Measurements from ENCODE around the gene SLC43A3. TPM values are rescaled to one million over a fixed set of nuclear protein-coding genes. Genes with fewer than 3 reads are reported as not detected.

SLC43A3 gene
- total and polyA plus RNA-seq, 2 of the 4 experiments (the other 2 are of a cell fraction): 12.7 to 21.1 TPM

DNA sequence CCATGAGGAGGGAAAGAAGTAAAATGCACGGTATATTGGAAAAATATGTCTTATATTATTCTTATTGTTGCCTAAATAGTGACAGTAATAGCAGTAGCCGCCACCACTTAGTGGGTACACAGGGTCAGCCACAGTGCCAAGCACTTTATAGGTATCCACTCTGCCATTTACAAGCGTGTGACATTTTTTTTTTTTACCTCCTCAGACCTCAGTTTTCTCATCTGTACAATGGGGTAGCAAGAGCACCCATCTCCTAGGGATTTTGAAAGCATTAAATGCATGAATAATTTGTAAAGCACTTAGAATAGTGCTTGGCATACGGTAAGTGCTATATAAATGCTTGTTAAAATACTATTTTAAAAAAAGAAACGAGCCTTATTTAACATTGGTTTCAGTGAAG is 42.3 kb upstream of the SLC43A3 start:
- Histone ChIP-seq H3K9ac (ENCODE audit: low read depth, low read length) (no peak overlapping the region), H3K18ac (ENCODE audit: low read depth, low read length) (no peak overlapping the region), H4K91ac (ENCODE audit: insufficient read depth, low read depth, low read length) (no peak overlapping the region), H3K23ac (ENCODE audit: low read depth, low read length) (no peak overlapping the region), H2BK5ac (ENCODE audit: low read depth, low read length, poor library complexity, severe bottlenecking) (no peak overlapping the region), H3K4ac (ENCODE audit: low read depth, low read length) (no peak overlapping the region), H2BK20ac (ENCODE audit: low read depth, low read length) (no peak overlapping the region), H3K36me3 (ENCODE audit: control insufficient read depth, insufficient read depth, low read length) (no peaks in the 10 kb centered on the region), H3K4me2 (ENCODE audit: low read depth, low read length) (no peak overlapping the region), H2AK9ac (replicated peaks; ENCODE audit: low read depth, low read length, poor library complexity) (no peak overlapping the region), H2AK5ac (ENCODE audit: low read depth, low read length) (no peak overlapping the region), H2AFZ (replicated peaks; ENCODE audit: low read length, poor library complexity) (no peak overlapping the region), H3K27ac (ENCODE audit: insufficient read depth, low read length) (no peak overlapping the region), H4K20me1 (ENCODE audit: insufficient read depth, low read length) (no peaks in the 10 kb centered on the region; the same call in 1 of the 2 replicates), H3K27me3 (ENCODE audit: control insufficient read depth, insufficient read depth, low read length) (peaks cover 8% of the 10 kb centered on the region; the same call in 1 of the 2 replicates), H2BK120ac (ENCODE audit: low read depth, low read length) (no peak overlapping the region), H4K8ac (ENCODE audit: low read depth in 2 of 2, low read length in 2 of 2) (no peak overlapping the region), H3K56ac (ENCODE audit: extremely low read depth, insufficient read depth, low read length) (no peak overlapping the region), H3K14ac (replicated peaks; ENCODE audit: low read depth, low read length) (no peak overlapping the region), H3K9me1 (ENCODE audit: insufficient read depth, low read length) (no peaks in the 10 kb centered on the region), H3K9me3 (ENCODE audit: control insufficient read depth, insufficient read depth, low read length) (no peaks in the 10 kb centered on the region), H3K79me1 (ENCODE audit: low read depth in 1 of 2, low read length in 2 of 2) (no peaks in the 10 kb centered on the region), H4K5ac (ENCODE audit: low read depth, low read length) (no peak overlapping the region), H3K4me3 (ENCODE audit: insufficient read depth, low read depth, low read length) (no peak overlapping the region), H2BK15ac (ENCODE audit: low read depth, low read length) (no peak overlapping the region), H3K4me1 (ENCODE audit: control insufficient read depth, insufficient read depth, low read length) (no peaks in the 10 kb centered on the region)
- intact Hi-C loops (cut with micrococcal nuclease) (no loop called here), dilution Hi-C loops (cut with HindIII; ENCODE audit: low sequenced_read_pairs, unreplicated experiment) (no loop called here), in situ Hi-C loops (cut with MboI; ENCODE audit: low sequenced_read_pairs) (no loop called here)
- no peak for ATAC-seq (ENCODE audit: low read depth)
- no peak for TF ChIP-seq SMC3 (IDR thresholded peaks at IDR 0.05; ENCODE audit: low read depth, low read length)
- no peak for TF ChIP-seq RCOR1 (IDR thresholded peaks at IDR 0.05; ENCODE audit: insufficient replicate concordance, low read length)
- TF ChIP-seq, protein P1, sequence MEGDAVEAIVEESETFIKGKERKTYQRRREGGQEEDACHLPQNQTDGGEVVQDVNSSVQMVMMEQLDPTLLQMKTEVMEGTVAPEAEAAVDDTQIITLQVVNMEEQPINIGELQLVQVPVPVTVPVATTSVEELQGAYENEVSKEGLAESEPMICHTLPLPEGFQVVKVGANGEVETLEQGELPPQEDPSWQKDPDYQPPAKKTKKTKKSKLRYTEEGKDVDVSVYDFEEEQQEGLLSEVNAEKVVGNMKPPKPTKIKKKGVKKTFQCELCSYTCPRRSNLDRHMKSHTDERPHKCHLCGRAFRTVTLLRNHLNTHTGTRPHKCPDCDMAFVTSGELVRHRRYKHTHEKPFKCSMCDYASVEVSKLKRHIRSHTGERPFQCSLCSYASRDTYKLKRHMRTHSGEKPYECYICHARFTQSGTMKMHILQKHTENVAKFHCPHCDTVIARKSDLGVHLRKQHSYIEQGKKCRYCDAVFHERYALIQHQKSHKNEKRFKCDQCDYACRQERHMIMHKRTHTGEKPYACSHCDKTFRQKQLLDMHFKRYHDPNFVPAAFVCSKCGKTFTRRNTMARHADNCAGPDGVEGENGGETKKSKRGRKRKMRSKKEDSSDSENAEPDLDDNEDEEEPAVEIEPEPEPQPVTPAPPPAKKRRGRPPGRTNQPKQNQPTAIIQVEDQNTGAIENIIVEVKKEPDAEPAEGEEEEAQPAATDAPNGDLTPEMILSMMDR (conservative IDR thresholded peaks at IDR 0.05; ENCODE audit: low read depth, low read length): no peak
- no peak for TF ChIP-seq CEBPB (IDR thresholded peaks at IDR 0.05; ENCODE audit: low read depth, low read length)
- TF ChIP-seq, protein P2, sequence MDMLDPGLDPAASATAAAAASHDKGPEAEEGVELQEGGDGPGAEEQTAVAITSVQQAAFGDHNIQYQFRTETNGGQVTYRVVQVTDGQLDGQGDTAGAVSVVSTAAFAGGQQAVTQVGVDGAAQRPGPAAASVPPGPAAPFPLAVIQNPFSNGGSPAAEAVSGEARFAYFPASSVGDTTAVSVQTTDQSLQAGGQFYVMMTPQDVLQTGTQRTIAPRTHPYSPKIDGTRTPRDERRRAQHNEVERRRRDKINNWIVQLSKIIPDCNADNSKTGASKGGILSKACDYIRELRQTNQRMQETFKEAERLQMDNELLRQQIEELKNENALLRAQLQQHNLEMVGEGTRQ (IDR thresholded peaks at IDR 0.05; ENCODE audit: low read depth, low read length): no peak
- no peak for TF ChIP-seq BHLHE40 (IDR thresholded peaks at IDR 0.05; ENCODE audit: low read depth, low read length)
- TF ChIP-seq, protein P3, sequence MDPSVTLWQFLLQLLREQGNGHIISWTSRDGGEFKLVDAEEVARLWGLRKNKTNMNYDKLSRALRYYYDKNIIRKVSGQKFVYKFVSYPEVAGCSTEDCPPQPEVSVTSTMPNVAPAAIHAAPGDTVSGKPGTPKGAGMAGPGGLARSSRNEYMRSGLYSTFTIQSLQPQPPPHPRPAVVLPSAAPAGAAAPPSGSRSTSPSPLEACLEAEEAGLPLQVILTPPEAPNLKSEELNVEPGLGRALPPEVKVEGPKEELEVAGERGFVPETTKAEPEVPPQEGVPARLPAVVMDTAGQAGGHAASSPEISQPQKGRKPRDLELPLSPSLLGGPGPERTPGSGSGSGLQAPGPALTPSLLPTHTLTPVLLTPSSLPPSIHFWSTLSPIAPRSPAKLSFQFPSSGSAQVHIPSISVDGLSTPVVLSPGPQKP (IDR thresholded peaks at IDR 0.05; ENCODE audit: borderline replicate concordance, low read depth, low read length): no peak
- TF ChIP-seq RFX5 (IDR thresholded peaks at IDR 0.05; ENCODE audit: low read depth, low read length): no peak
- TF ChIP-seq RAD21 (IDR thresholded peaks at IDR 0.05; ENCODE audit: low read length): no peak
- no peak for TF ChIP-seq MAFK (IDR thresholded peaks at IDR 0.05; ENCODE audit: low read depth, low read length)
- TF ChIP-seq NFE2L2 (IDR thresholded peaks at IDR 0.05; ENCODE audit: low read depth, low read length): no peak
- ChIA-PET POLR2A (ENCODE audit: unreplicated experiment) (no interaction called here), CTCF (no interaction called here)
- WGBS, 2 experiments (ENCODE audit: extremely low coverage in 2 of 2, insufficient read length in 1 of 2): no CpG with 5 or more reads among the region's 5 CpGs
- no TSS peak for BruUV-seq (replicated peaks)
- no peak for DNase-seq

Measured in IMR-90 (cell line).